HG02798 (cell line): ENCODE results near the gene MS4A6A.
A peak's percentile ranks its signal among the peaks of the same experiment; 100 is the strongest.
"Not testable (repeated sequence)": the region's sequence is repeated elsewhere in the genome, so short reads cannot be mapped to it uniquely, and the experiment has no call there.

Source experiments
- ATAC-seq: cut with Tn5 transposase; IDR thresholded peaks from one replicate; pipeline ENCODE4 v1.9.1; 2021; ENCODE audit warnings: mild to moderate bottlenecking; ENCODE audit not compliant: unreplicated experiment, poor library complexity

The MS4A6A gene

GRCh38 chr11:60184824-60185511 lies 2.1 kb upstream of the MS4A6A start:
- ATAC-seq = no peak

GRCh38 chr11:60183591-60184205 lies 815 bp upstream of the MS4A6A start:
- ATAC-seq = no peak

DNA sequence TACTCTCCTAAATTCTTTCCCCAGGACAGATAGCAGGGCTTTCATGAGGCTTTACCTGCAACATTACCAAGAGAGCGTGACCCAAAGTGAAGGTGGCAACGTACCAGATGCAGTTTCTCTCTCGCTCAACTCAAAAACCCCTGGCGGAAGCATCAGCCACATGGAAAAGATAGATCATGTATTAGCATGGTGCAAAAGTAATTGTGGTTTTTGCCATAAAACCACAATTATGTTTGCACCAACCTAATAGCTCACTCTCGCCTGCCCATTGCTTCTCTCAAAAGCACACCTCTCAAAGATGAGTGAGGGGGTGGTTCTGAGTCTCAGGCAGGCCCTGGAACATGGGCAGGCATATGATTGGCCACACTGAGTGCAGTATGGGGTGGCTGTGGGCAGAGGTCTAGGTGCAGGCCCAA lies 7.0 kb downstream of the MS4A6A start:
- peak; percentile 50 for ATAC-seq

DNA sequence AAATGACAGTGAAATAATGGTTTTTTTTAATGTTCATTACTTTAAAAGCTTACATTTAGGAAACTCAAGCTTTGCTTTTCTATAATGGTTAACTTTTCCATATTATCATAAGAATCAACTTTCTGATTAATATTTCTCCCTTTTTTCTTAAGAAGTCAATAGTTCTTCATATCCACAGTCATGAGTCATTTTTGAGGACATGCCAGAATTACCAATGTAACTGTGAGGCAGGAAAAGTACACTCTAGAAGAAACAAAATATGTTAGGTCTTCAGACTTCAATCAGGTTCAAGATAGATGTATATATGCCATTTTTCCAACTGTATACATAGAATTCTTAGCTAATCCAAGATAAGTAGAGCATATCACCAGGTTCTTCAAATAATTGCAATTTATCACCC lies 10.9 kb downstream of the MS4A6A start:
- no peak for ATAC-seq

GRCh38 chr11:60170566-60170965 lies 12.3 kb downstream of the MS4A6A start:
- ATAC-seq = no peak

DNA sequence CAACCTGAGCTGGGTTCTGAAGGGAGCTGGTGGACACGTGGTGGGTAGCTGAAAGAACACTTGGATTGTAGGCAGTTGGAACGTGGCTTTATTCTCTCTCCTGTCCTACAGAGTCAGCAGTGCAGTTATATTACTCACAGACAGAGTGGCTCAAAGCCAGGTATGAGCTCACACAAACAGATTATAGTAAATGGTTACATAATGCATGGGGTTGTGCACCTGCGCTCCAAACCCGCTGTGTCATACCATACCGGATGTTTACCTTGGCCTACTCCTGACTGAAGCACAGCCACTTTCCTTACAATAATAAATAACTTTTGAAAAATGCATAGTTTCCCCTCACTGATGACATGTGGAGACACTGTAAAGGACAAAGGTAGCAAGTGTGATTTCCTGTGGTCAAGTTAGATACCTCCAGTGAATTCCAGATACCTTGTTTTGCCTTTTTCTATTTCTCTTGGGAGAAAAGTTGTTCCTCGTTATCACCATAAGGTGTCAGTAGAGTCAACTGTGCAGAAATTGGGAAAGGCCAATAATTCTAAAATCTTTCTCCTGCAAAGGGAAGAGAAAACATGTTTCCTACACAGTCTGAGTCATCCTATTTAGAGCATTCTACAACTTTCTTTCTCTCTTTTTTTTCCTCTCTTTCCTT lies 13.5 kb downstream of the MS4A6A start:
- ATAC-seq = no peak

DNA sequence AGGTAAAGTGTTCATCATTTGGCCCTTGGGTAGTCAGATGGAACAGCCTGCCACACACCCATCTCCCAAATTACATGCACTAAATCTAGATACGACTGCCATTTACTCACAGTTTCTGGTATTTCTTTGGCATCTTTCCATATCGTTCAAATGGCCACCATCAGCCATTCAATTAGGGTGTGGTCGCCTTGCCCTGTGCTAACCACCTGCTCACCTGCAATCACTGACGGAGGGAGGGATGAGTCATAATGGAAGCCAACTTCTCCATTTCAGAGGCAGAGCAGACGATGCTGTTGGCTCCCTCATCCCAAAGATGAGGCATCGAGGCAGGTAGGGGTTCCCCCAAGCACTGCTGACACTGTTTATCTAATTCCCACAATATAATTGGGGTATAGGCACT lies 14.6 kb downstream of the MS4A6A start:
- no peak for ATAC-seq

DNA sequence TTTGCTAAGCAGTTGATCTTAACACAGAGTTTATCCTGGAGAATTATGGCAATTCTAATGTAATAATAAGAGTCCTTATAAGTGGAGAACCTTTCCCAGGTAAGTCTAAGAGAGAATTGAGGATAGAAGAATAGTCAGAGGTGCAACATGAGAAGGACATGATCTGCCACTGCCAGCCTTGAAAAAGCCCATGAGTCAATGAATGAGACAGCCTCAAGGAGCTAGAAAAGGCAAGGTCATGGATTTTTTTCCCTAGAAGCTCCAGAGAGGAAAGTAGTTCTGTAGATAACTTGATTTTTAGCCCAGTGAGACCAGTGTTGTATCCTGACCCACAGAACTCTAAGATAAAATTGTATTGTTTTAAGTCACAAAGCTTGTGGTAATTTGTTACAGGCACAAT lies 16.9 kb downstream of the MS4A6A start:
- no peak for ATAC-seq

GRCh38 chr11:60165538-60165937 lies 17.3 kb downstream of the MS4A6A start:
- ATAC-seq = no peak

DNA sequence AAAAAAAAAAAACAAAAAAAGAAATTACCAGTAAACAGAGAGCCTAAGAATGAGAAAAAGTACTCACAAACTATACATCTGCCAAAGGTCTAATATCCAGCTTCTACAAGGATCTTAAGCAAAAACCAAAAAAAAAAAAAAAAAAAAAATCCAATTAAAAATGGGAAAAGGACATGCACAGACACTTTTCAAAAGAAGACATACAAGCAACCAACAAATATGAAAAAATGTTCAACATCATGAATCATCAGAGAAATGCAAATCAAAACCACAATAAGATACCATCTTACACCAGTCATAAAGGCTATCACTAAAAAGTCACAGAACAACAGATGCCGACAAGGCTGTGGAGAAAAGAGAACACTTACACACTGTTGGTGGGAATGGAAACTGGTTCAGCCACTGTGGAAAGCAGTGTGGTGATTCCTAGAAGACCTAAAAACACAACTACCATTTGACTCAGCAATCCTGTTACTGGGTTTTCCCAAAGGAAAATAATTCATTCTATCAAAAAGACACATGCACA lies 18.3 kb downstream of the MS4A6A start:
- ATAC-seq = no peak

DNA sequence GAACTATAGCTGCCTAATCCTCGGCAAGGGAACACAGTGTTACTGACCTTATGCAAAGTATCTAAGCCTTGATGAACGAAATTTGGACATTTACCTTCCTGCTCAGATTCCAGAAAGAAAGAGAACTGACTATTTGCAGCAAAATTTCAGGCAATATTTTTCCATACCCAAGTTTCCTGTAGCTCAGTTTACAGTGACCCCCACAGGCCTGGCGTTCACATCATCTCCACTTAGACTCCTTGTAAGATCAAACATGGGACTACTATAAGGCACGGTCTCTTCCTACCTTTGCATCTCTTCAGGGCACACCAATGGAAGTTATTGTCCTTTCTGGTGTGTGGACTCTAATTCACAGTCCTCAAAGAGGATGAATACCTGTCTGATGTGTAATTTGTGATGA lies 21.1 kb downstream of the MS4A6A start:
- no peak for ATAC-seq

DNA sequence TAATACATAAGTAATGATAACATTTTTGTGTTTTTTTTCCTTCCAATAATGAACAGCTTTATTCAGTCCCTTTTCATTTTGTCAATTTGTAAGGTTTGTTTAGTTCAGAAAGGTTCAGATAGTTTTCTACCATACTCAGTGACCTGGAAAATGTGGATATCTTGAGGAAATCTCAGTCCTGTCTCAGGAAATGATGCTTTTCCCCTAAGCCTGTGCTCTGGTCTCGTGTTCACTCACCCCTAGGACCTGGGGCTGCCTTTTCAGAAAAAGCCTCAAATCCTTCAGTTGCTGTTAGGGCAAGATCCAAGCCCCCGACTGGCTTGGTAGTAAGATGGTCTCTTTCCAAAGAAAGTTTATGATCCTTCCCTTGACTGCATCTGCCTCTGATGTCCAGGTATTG lies 21.8 kb downstream of the MS4A6A start:
- no peak for ATAC-seq

DNA sequence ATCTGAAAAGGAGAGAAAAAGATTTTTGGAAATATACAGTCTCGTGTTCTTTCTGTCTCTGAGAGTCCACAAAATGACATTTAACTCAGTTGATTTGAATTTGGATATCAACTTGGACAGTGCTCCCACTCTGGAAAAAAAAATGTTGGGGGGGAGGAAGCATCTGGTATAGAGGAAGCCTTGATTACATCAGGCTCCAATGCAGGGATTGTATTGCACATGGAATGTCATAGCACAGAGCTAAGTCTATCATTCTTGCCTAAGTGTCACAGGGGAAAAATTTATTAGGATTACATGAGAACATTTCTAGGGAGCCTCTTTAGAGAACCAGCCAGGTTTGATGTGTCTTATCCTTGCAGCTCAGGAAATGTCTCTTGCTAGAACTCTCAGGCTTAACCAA lies 23.0 kb downstream of the MS4A6A start:
- no peak for ATAC-seq

DNA sequence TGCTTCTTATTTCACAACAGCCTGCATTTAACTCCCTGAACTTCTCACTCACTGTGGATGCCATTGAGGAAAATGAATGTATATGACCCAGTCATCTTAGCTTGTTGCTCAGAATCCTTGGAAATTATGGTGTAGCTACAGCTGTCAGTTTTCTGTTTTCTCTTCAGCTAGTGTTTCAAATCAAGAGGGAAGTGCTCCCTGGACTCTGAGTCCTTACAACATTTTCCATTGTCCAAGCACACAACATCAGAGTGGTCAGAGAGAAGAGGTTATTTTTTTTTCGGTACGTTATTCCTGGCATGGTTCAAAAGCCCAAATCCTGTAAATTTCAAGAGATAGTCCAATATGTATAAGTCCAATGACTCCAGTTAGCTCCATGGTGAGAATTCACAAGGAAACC lies 23.6 kb downstream of the MS4A6A start:
- ATAC-seq = no peak

DNA sequence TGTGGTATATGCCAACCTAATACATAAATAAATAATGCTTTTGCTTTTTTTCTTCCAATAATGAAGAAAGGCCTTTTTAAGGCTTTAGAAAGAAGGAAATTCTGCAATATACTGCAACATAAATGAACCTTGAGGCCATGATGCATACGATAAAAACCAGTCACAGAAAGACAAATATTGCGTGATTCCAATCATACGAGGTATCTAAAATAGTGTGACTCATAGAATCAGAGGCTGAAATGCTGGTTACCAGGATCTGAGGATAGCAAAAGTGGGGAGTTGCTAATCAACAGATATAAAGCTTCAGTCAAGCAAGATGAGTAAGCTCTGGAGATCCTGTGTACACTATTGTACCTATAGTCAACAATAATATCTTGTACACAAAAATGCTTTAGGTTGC lies 24.2 kb downstream of the MS4A6A start:
- no peak for ATAC-seq

GRCh38 chr11:60155931-60156330 lies 27.0 kb downstream of the MS4A6A start:
- ATAC-seq = no peak

DNA sequence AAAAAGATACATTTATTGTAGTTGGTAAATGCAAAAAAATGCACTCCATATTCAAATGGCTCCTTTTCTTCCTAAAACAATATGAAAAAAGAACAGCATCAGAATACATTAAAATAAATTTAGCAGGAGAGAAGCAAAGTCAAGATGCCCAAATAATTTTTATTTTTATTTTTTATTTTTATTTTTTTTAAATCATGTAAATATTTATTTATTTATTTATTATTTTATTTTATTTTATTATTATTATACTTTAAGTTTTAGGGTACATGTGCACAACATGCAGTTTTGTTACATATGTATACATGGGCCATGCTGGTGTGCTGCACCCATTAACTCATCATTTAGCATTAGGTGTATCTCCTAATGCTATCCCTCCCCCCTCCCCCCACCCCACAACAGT lies 30.2 kb downstream of the MS4A6A start:
- ATAC-seq = not testable (repeated sequence)

DNA sequence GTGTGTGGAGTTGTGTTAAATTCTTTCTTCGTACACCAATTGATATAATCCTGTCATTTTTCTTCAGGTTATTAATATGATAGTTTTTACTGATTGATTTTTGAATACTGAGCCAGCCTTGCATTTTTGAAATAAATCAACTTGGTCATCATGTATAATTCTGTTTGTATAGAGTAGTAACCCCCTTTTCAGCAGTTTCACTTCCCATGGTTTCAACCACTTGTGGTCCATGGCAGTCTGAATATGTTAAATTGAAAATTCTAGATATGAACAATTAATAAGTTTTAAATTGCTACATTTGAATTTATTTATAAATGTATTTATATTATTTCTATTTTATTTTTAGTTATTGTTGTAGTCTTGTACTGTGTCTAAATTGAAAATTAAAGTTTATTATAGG lies 32.6 kb downstream of the MS4A6A start:
- no peak for ATAC-seq

GRCh38 chr11:60145677-60146076 lies 37.2 kb downstream of the MS4A6A start:
- ATAC-seq = no peak

- no peak for ATAC-seq
Observed at GRCh38 chr11:60143768-60144167, 39.1 kb downstream of the MS4A6A start.

DNA sequence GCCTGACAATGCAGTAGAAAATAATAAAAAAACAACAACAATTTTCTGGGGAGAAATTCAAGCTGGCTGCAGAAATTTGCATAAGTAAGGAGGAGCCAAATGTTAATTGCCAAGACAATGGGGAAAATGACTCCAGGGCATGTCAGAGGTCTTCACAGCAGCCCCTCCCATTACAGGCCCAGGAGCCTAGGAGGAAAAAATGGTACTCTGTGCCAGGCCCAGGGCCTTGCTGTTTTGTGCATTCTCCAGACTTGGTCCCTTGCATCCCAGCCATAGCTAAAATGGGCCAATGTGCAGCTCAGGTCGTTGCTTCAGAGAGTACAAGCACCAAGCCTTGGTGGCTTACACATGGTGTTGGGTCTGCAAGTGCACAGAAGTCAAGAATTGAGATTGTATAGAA lies 49.0 kb downstream of the MS4A6A start:
- ATAC-seq = no peak

DNA sequence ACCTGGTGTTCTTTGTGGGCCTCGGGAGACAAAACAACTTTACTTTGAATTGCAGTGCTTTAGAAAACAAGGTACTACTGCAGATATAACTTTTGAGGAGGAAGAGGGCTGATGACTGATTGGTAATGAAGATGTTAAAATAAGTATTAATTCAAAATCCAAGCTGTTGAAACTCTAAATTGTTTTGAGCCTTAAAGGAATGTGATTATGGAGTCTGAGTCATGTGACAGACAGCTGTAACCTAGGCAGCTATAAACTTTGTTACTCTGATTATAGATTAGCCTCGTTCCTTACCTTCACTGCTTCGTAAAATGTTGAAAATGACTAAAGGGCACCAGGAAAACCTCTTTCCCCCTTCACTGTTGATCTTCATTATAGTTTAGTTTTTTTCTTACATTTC lies 51.0 kb downstream of the MS4A6A start:
- no peak for ATAC-seq
